RWPE2 (cell line): Measurements from ENCODE around the gene OR51T1.

Source experiments
- ATAC-seq: fragments of 200-7000 bp; cut with Tn5 transposase; 3 replicates; pipeline ENCODE4 v1.9.1; 2021; ENCODE audit warnings: low read depth
- DNase-seq: peaks from one replicate; pipeline ENCODE4 v3.0.0-alpha.2; 2020; ENCODE audit warnings: low spot score
- H3K27ac ChIP-seq: fragments of 450-650 bp; 2 replicates; pipeline ENCODE4 v1.5.1; 2017; ENCODE audit warnings: mild to moderate bottlenecking; ENCODE audit not compliant: poor library complexity, severe bottlenecking
- H3K27me3 ChIP-seq: fragments of 250-450 bp; sonication (Bioruptor Pico); 2 replicates; pipeline ENCODE4 v1.5.1; 2021; ENCODE audit warnings: mild to moderate bottlenecking, moderate library complexity; ENCODE audit not compliant: insufficient read depth, poor library complexity, severe bottlenecking
- H3K36me3 ChIP-seq: fragments of 250-450 bp; sonication (Bioruptor Pico); 2 replicates; pipeline ENCODE4 v1.5.1; 2020; ENCODE audit warnings: low read depth, mild to moderate bottlenecking, moderate library complexity
- H3K4me1 ChIP-seq: fragments of 250-450 bp; sonication (Bioruptor Pico); 2 replicates; pipeline ENCODE4 v1.5.1; 2021; ENCODE audit warnings: mild to moderate bottlenecking, moderate library complexity; ENCODE audit not compliant: insufficient read depth, poor library complexity, severe bottlenecking
- H3K4me3 ChIP-seq: fragments of 250-450 bp; sonication (Bioruptor Pico); 2 replicates; pipeline ENCODE4 v1.5.1; 2021; ENCODE audit warnings: mild to moderate bottlenecking, moderate library complexity; ENCODE audit not compliant: severe bottlenecking
- H3K9me3 ChIP-seq: fragments of 250-450 bp; sonication (Bioruptor Pico); 2 replicates; pipeline ENCODE4 v1.5.1; 2021; ENCODE audit warnings: mild to moderate bottlenecking, moderate library complexity; ENCODE audit not compliant: severe bottlenecking
- TF ChIP-seq, protein P1 (sequence below): fragments of 450-650 bp; IDR thresholded peaks from one replicate; pipeline ENCODE4 v1.5.1; 2017; ENCODE audit warnings: mild to moderate bottlenecking, moderate library complexity; ENCODE audit not compliant: poor library complexity, severe bottlenecking

The OR51T1 gene

DNA sequence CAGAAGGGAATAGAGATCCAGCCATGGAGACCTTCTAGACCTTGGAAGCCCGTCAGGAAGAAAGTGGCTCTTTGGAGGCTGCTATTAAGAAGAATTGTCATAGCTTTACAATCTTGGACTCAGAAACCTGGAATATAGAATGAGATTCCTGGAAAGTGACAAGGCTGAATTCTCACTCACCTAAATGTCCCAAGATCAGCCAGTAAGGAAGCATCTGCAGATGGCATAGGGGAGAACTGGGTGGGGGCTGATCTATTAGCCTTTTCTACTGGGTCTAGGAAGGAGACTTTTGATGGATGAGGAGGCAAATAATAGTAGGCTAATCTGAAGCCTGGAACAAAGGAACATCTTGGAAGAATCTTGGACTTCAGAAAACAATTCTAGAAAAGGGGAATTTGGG lies 42.5 kb downstream of the OR51T1 start, which contains the start of gene OR51G1:
TSS of gene OR51G1 (minus strand) at position 101 of the 400 bp plus-strand sequence. CDS start at position 101, 0 bp downstream.
- no peak within 1 kb of the TSS for H3K27ac ChIP-seq
- H3K4me1 ChIP-seq: no peaks in the 10 kb centered on the region
- ATAC-seq (no peak), DNase-seq (no peak)
- H3K27me3 ChIP-seq: no peaks in the 10 kb centered on the region
- TF ChIP-seq, protein P1, sequence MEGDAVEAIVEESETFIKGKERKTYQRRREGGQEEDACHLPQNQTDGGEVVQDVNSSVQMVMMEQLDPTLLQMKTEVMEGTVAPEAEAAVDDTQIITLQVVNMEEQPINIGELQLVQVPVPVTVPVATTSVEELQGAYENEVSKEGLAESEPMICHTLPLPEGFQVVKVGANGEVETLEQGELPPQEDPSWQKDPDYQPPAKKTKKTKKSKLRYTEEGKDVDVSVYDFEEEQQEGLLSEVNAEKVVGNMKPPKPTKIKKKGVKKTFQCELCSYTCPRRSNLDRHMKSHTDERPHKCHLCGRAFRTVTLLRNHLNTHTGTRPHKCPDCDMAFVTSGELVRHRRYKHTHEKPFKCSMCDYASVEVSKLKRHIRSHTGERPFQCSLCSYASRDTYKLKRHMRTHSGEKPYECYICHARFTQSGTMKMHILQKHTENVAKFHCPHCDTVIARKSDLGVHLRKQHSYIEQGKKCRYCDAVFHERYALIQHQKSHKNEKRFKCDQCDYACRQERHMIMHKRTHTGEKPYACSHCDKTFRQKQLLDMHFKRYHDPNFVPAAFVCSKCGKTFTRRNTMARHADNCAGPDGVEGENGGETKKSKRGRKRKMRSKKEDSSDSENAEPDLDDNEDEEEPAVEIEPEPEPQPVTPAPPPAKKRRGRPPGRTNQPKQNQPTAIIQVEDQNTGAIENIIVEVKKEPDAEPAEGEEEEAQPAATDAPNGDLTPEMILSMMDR: no peak
- no peaks in the 10 kb centered on the region for H3K36me3 ChIP-seq
- no peak within 1 kb of the TSS for H3K4me3 ChIP-seq
- H3K9me3 ChIP-seq: no peaks in the 10 kb centered on the region

GRCh38 chr11:4926608-4927007 lies 44.9 kb downstream of the OR51T1 start:
- TF ChIP-seq, protein P1: no peak
- no peaks in the 10 kb centered on the region for H3K9me3 ChIP-seq
- H3K27ac ChIP-seq: no peak overlapping the region
- H3K27me3 ChIP-seq: no peaks in the 10 kb centered on the region
- no peaks in the 10 kb centered on the region for H3K4me1 ChIP-seq
- H3K36me3 ChIP-seq: no peaks in the 10 kb centered on the region
- ATAC-seq (no peak), DNase-seq (no peak)
- H3K4me3 ChIP-seq: no peak overlapping the region
